A673 (cell line): ENCODE measurements around the gene PIGA. TPM values are rescaled to one million over a fixed set of nuclear protein-coding genes. Genes with fewer than 3 reads are reported as not detected.

ENCODE experiments used
- BruUV-seq: library from RNA; stranded (reverse); fragments of 400-500 nt; replicated peaks from 2 replicates; lab custom pipeline; 2021; lab: Mats Ljungman, UMichigan
- CTCF ChIA-PET: fragments of 300-600 bp; sonication (Branson Sonifier 250); formaldehyde crosslinking; loops from one replicate; lab custom pipeline; 2022; ENCODE audit warnings: antibody characterized with exemption; lab: Charles Lee
- POLR2A ChIA-PET: fragments of 300-600 bp; sonication (Branson Sonifier 250); formaldehyde crosslinking; loops from one replicate; lab custom pipeline; 2022; ENCODE audit warnings: antibody characterized with exemption; ENCODE audit not compliant: low non-redundant PET; lab: Charles Lee
- DNase-seq: peaks from one replicate; pipeline ENCODE4 v3.0.0-alpha.2; 2015; ENCODE audit warnings: low spot score
- H3K27ac ChIP-seq: fragments of 200-600 bp; sonication (generic); 2 replicates; pipeline ENCODE4 v1.5.1; 2016; ENCODE audit warnings: mixed run types, low read depth, mild to moderate bottlenecking, mixed read lengths, antibody characterized with exemption, low read length; ENCODE audit not compliant: poor library complexity, severe bottlenecking
- H3K27me3 ChIP-seq: fragments of 200-600 bp; sonication (generic); replicated peaks from 2 replicates; pipeline ENCODE4 v1.6.1; 2017; ENCODE audit warnings: mixed run types, low read depth, mild to moderate bottlenecking, mixed read lengths, antibody characterized with exemption, low read length; ENCODE audit not compliant: insufficient read depth, poor library complexity
- H3K36me3 ChIP-seq: fragments of 200-600 bp; sonication (generic); 2 replicates; pipeline ENCODE4 v1.6.1; 2016; ENCODE audit warnings: mixed run types, mild to moderate bottlenecking, mixed read lengths, antibody characterized with exemption, low read length; ENCODE audit not compliant: insufficient read depth, poor library complexity, severe bottlenecking
- H3K4me1 ChIP-seq: fragments of 200-600 bp; sonication (generic); 2 replicates; pipeline ENCODE4 v1.6.1; 2017; ENCODE audit warnings: mixed run types, mild to moderate bottlenecking, mixed read lengths, antibody characterized with exemption, low read length; ENCODE audit not compliant: insufficient read depth, poor library complexity, severe bottlenecking
- H3K4me3 ChIP-seq: fragments of 200-600 bp; sonication (generic); 2 replicates; pipeline ENCODE4 v1.5.1; 2016; ENCODE audit warnings: low read depth, mixed run types, mild to moderate bottlenecking, mixed read lengths, low read length; ENCODE audit not compliant: poor library complexity, severe bottlenecking
- H3K9me3 ChIP-seq: fragments of 200-600 bp; sonication (generic); 2 replicates; pipeline ENCODE4 v1.6.1; 2016; ENCODE audit warnings: mixed run types, low read depth, mild to moderate bottlenecking, mixed read lengths, antibody characterized with exemption, low read length; ENCODE audit not compliant: poor library complexity, severe bottlenecking
- CTCF ChIP-seq: fragments of 300-800, 200-600 bp; sonication (generic); conservative IDR thresholded peaks from 2 replicates; pipeline ENCODE4 v1.5.1; 2017; ENCODE audit warnings: low read depth, mild to moderate bottlenecking, antibody characterized with exemption, low read length, moderate library complexity, mixed read lengths
- EZH2 ChIP-seq: fragments of 200-600 bp; sonication (generic); IDR thresholded peaks from 2 replicates; pipeline ENCODE4 v1.6.1; 2017; ENCODE audit warnings: borderline replicate concordance, low read depth, mild to moderate bottlenecking, mixed read lengths, antibody characterized with exemption, low read length; ENCODE audit not compliant: poor library complexity, severe bottlenecking
- intact Hi-C: fragments of 100-400 bp; cut with micrococcal nuclease; formaldehyde crosslinking; loops from one replicate; pipeline ENCODE4 v1.10.0; 2022; ENCODE audit not compliant: unreplicated experiment
- total RNA-seq: library from RNA; stranded (reverse); gene quantifications from 2 replicates; pipeline ENCODE4 v1.2.3, GENCODE V29; 2021

The PIGA gene
- total RNA-seq, 1 experiment from 2014 or later = 17.4 TPM

- no TSS peak for BruUV-seq
- ChIA-PET POLR2A (no interaction called here), CTCF (no interaction called here)
These were observed 15.1 kb upstream of the PIGA start for GRCh38 chrX:15350329-15350996.

GRCh38 chrX:15349046-15349445 lies 13.7 kb upstream of the PIGA start:
- peak; percentile 82 for DNase-seq
- POLR2A ChIA-PET = interaction anchor here (0.7 kb wide), 1 partner anchor 9 kb away, joined by 3 read pairs; no protein-coding TSS in a partner anchor

More at GRCh38 chrX:15350329-15350996, 15.1 kb upstream of the PIGA start:
- intact Hi-C loops = no loop called here
- DNase-seq = peak; percentile 55
- Histone ChIP-seq H3K4me3 (no peak overlapping the region), H3K36me3 (no peaks in the 10 kb centered on the region), H3K27me3 (peaks cover 3% of the 10 kb centered on the region), H3K27ac (no peak overlapping the region), H3K4me1 (no peaks in the 10 kb centered on the region), H3K9me3 (no peaks in the 10 kb centered on the region)
- TF ChIP-seq EZH2 = no peak

GRCh38 chrX:15345976-15346375 lies 10.7 kb upstream of the PIGA start:
- H3K27ac ChIP-seq = no peak overlapping the region
- no peaks in the 10 kb centered on the region for H3K9me3 ChIP-seq
- H3K36me3 ChIP-seq = no peaks in the 10 kb centered on the region
- ChIA-PET CTCF (interaction anchor here (0.7 kb wide), 1 partner anchor 13 kb away, joined by 4 read pairs; no protein-coding TSS in a partner anchor), POLR2A (no interaction called here)
- intact Hi-C loops = loop anchor here (10.0 kb wide), 1 partner anchor 329 kb away; no protein-coding TSS in a partner anchor
- DNase-seq = no peak
- no peaks in the 10 kb centered on the region for H3K4me1 ChIP-seq
- no peak overlapping the region for H3K4me3 ChIP-seq
- H3K27me3 ChIP-seq = peaks cover 8% of the 10 kb centered on the region
- BruUV-seq = no TSS peak
- TF ChIP-seq CTCF = no peak
- TF ChIP-seq EZH2 = no peak

More at GRCh38 chrX:15349046-15349445, 13.7 kb upstream of the PIGA start:
- no TSS peak for BruUV-seq
- no peaks in the 10 kb centered on the region for H3K4me1 ChIP-seq
- H3K9me3 ChIP-seq = no peaks in the 10 kb centered on the region
- no peak overlapping the region for H3K4me3 ChIP-seq
- no peak overlapping the region for H3K27ac ChIP-seq
- peaks cover 3% of the 10 kb centered on the region for H3K27me3 ChIP-seq
- TF ChIP-seq CTCF (peak; percentile 69), EZH2 (no peak)
- intact Hi-C loops = loop anchor here (1.0 to 10.0 kb wide), 3 partner anchors 119 to 326 kb away; no protein-coding TSS in a partner anchor
- H3K36me3 ChIP-seq = no peaks in the 10 kb centered on the region
- CTCF ChIA-PET = interaction anchor here (1.6 kb wide), 1 partner anchor 119 kb away, joined by 6 read pairs; no protein-coding TSS in a partner anchor
